HG03139 (cell line): ENCODE results near the gene C19orf73.
"Not testable (repeated sequence)": the region's sequence is repeated elsewhere in the genome, so short reads cannot be mapped to it uniquely, and the experiment has no call there.

ENCODE experiments used
- ATAC-seq: cut with Tn5 transposase; IDR thresholded peaks from one replicate; pipeline ENCODE4 v1.9.1; 2021; ENCODE audit not compliant: unreplicated experiment

The C19orf73 gene

GRCh38 chr19:49148784-49149651, 30.1 kb upstream of the C19orf73 start:
- no peak for ATAC-seq

- no peak for ATAC-seq
Measured at GRCh38 chr19:49148044-49148682, 29.2 kb upstream of the C19orf73 start.

DNA sequence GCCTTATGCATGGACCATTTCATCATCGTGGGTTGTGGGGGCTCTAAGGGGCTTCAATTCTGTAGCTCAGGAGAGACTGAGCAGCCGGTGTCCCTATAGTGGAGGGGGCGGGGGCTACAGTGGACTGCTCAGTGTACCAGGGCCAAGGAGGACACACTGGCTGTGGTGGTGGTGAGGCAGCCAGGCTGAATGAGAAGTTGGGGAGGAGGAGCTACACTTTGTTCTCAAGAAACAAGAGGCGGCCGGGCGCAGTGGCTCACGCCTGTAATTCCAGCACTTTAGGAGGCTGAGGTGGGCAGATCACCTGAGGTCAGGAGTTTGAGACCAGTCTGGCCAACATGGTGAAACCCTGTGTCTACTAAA, 27.4 kb upstream of the C19orf73 start:
- not testable (repeated sequence) for ATAC-seq

DNA sequence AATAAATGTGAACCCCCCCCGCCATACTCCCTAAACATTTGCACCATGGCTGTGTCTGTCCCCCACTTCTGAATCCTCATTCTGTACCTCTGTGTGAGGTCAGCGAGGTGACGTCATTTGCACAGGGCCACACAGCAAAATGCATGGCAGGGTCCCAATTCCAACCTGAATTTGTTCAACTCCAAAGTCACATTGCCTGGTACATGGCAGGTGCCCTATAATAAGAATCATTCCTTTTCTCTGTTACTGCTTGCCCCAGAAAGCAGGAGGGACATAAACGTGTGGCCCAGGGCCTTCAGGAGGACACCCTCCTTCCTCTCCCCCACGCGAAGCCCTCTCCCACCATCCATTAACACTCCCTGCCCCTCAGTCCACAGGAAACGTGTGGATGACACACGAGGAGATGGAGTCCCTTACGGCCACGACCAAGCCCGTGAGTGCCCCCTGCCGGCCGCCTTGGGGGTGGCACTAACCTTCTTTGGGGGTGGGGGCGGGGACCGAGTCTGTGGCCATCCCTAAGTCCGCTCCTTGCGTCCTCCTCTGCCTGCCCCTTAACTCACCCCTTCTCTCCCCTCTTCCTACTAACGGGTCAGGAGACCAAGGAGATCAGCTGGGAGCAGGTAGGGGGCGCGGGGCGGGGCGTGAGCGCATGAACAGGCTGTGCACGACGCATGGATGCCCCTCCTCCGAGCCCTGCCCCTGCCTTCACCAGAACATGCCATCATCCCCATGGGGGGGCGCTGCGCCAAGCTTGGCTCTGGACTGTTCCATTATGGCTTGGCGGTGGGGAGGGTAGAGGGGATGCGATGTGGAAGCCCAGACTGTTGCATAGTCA, 26.8 kb upstream of the C19orf73 start:
- ATAC-seq, result no peak

GRCh38 chr19:49142866-49143335, 24.0 kb upstream of the C19orf73 start:
- no peak for ATAC-seq

GRCh38 chr19:49141352-49141751, 22.4 kb upstream of the C19orf73 start:
- ATAC-seq, result no peak

DNA sequence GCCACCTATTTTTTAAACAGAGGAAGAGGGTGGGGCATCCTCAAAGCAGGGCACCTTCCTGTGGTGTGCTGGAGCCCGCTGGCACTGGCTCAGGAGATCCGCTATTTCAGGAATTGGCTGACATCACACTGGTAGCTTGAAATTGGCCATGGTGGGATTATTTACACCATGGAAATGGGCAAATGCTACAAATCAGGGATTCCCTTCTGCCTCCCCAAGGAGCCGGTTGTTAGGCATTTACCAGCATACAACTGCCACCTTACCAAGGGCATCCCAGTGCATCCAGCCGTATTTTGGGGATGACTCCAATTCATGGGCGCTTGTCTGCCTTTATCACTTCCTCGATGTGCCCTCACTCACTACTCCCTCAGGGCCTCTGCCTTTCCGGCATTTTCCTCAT, 22.0 kb upstream of the C19orf73 start:
- no peak for ATAC-seq

- no peak for ATAC-seq
Measured at GRCh38 chr19:49136771-49137171, 17.8 kb upstream of the C19orf73 start.

GRCh38 chr19:49135686-49136085, 16.7 kb upstream of the C19orf73 start:
- no peak for ATAC-seq

DNA sequence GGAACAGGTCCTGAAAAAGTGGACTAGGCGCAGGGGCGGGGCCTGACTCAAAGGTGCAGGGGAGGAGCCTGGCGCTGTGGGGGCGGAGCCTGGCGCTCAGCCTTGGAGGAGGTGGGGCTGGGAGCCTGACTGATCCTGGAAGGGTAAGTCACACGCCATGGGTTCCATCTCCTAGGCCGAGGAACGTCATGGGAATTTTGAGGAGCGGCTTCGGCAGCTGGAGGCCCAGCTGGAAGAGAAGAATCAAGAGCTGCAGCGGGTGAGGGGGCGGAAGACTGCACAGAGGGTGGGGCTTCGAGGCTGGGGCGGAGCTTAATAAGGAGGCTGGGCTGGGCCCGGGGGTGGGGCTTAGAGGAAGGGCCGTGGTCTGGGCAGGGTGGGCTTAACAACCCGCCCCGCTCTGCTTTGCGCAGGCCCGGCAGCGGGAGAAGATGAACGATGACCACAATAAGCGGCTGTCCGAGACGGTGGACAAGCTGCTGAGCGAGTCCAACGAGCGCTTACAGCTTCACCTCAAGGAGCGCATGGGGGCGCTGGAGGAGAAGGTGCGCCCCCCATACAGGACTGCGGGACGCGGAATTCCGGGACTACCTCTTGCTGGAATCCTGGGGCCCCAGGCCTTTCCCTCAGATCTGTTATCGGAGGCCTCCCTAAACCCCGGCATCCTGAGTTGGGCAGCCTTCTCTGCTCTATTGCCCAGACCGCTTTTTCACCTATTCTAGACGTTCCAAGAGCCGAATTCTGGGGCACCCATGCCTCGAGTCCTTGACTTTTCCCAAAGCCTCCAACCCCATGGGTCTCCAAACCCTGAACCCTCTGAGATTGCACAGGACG, 14.9 kb upstream of the C19orf73 start:
- no peak for ATAC-seq

- ATAC-seq, result no peak
Measured at GRCh38 chr19:49132974-49133609, 14.1 kb upstream of the C19orf73 start.

DNA sequence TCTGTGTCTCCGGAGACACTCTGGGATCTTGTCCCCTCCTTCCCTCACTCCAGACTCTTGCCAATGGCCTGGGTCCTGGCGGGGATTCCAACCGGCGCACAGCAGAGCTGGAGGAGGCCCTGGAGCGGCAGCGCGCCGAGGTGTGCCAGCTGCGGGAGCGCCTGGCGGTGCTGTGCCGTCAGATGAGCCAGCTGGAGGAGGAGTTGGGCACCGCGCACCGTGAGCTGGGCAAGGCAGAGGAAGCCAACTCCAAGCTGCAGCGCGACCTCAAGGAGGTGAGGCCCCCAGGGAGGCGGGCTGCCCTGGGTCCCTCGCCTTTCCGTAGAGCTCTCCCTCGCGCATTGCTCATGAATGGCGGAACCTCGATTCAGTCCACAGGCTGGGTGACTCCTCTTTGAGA, 11.4 kb upstream of the C19orf73 start:
- no peak for ATAC-seq

DNA sequence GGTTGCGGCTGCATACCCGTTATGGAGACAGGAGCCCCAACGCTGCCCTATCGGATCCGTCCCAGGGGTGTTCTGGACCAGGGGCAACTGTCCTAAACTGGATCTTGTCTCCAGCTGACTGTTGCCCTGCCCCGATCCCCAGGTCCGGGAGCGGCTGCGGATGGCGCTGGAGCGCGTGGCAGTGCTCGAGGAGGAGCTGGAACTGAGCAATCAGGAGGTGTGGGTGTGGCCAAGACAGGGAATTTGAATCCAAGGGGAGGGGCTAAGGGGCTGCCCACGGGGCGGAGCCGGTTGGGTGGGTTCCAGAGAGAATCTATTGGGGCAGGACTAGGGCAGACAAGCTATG, 10.3 kb upstream of the C19orf73 start:
- ATAC-seq, result no peak

- no peak for ATAC-seq
Measured at GRCh38 chr19:49128545-49129237, 9.7 kb upstream of the C19orf73 start.

DNA sequence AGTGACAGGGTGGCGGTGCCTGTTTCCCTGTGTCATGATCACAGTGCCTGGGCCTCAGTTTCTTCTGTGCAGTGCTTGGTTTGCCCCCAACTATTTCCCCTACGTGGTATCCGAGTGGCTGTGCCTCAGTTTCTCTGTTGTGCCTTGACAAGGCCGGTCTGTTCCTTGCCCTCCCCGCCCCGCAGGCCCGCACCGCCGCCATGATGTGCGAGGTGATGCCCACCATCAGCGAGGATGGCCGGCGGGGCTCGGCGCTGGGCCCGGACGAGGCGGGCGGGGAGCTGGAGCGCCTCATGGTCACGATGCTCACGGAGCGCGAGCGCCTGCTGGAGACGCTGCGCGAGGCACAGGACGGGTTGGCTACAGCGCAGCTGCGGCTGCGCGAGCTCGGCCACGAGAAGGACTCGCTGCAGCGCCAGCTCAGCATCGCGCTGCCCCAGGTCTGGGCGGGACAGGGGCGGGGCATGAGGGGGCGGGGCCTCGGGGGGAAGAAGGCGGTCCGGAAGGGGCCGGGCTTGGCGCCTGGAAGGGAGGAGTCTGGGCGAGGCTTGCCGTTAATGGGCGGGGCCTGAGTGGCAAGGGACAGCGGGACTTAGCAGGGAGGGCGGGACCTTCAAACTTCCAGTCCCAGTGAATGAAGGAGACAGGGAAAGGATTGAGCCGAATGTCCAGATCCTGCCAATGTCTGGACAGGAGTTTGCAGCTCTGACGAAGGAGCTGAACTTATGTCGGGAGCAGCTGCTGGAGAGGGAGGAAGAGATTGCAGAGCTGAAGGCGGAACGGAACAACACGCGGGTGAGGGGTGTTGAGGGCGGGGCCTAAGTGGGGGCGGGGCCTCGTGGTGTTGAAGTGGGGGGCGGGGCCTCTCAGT, 9.0 kb upstream of the C19orf73 start:
- peak; percentile 82 for ATAC-seq

- ATAC-seq, result not testable (repeated sequence)
Measured at GRCh38 chr19:49127225-49127624, 8.3 kb upstream of the C19orf73 start.

GRCh38 chr19:49126575-49126974, 7.6 kb upstream of the C19orf73 start:
- ATAC-seq, result no peak

GRCh38 chr19:49125025-49125731, 6.2 kb upstream of the C19orf73 start:
- ATAC-seq, result no peak
